GM19193 (cell line): ENCODE measurements around the gene HOMER2.

Experiments
- POLR2A ChIP-seq: IDR thresholded peaks from 4 replicates; pipeline ENCODE4 v1.6.1; 2011; ENCODE audit not compliant: insufficient read depth, insufficient read length; ENCODE audit errors: extremely low read depth

Gene HOMER2

GRCh38 chr15:82971218-82971984, 18.9 kb upstream of the HOMER2 start:
- TF ChIP-seq POLR2A: no peak

GRCh38 chr15:82970696-82971095, 18.2 kb upstream of the HOMER2 start:
- TF ChIP-seq POLR2A: no peak

DNA sequence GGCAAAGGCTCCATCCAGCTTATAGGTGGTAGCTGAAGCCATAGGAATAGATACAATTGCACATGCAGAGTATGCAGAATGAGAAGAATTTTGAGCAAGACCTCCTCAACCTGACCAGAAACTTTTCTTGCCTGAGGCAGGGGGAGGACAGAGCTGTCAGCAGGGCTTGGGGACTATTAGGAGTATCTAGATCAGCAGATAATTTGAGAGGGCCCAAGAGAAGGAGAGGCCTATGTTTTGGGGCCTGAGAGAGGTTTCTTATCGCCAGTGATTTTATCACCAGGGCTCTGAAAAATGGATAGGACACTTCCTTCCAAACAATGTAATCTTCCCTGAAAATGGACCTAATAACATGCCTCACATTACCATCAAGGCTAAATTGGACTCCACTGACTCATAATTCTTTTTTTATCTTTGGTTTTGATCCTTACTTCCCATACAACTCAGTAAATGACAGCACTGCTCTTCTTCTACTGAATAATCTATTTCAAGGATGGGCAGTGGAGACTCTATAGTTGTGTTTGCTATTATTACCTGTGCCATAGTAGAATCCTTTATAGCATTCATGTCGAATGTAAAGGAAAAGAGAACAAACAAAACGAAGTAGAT, 17.7 kb upstream of the HOMER2 start:
- no peak for TF ChIP-seq POLR2A

GRCh38 chr15:82969353-82969752, 16.8 kb upstream of the HOMER2 start:
- TF ChIP-seq POLR2A: no peak

DNA sequence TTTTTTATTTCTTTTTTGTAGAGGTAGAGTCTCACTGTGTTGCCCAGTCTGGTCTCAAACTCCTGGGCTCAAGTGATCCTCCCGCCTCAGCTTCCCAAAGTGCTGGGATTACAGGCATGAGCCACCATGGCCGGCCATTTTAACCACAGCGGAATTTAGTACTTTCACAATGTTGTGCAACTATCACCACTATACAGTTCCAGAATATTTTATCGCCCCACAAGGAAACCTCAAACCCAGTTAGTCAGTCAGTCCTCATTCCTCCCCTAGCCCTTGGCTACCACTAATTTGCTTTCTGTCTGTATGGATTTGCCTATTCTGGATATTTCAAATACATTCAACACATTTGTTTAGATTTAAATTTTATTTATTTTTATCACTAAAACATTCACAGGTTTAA, 15.5 kb upstream of the HOMER2 start:
- no peak for TF ChIP-seq POLR2A

DNA sequence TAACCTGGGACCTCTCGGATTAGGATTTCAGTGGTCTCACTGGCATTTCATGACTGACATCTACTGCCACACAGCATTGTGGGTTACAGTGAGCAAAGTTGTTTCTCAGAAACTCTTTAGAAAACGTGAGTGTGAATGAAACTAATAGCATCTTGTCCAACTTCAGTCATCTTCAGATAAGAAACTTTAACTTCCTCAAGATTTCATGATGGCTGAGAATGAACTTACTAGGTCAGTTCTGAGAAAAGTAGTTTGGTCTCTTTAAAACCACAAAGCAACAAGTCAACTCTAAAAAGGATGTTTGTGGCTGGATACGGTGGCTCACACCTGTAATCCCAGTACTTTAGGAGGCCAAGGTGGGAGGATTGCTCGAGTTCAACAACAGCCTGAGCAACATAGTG, 14.2 kb upstream of the HOMER2 start:
- TF ChIP-seq POLR2A: no peak

- TF ChIP-seq POLR2A: no peak
These were observed 12.4 kb upstream of the HOMER2 start for GRCh38 chr15:82964890-82965289.

- TF ChIP-seq POLR2A: no peak
These were observed 11.2 kb upstream of the HOMER2 start for GRCh38 chr15:82963471-82964341.

DNA sequence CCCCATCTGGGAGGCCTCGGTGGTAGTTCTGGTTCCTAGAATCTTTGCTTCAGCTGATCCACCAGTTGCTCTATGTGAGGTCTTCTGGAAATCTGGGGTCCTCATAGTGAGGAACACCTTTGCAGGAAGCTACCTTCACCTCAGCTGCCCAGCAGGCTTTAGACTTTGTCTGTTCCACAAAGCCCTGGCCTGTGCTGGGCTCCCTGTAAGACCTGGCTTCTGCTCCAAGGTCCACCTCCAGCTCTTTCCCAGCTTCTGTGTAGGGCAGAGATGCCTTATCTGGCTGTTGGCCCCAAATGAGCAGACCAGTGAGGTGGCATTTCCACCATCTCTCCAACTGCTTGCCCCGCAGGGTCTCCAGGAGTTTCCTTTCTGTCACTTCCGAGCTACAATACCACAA, 8.2 kb upstream of the HOMER2 start:
- TF ChIP-seq POLR2A: no peak

- TF ChIP-seq POLR2A: no peak
These were observed 6.9 kb upstream of the HOMER2 start for GRCh38 chr15:82959423-82959822.

- TF ChIP-seq POLR2A: no peak
These were observed 6.1 kb upstream of the HOMER2 start for GRCh38 chr15:82958638-82959037.

DNA sequence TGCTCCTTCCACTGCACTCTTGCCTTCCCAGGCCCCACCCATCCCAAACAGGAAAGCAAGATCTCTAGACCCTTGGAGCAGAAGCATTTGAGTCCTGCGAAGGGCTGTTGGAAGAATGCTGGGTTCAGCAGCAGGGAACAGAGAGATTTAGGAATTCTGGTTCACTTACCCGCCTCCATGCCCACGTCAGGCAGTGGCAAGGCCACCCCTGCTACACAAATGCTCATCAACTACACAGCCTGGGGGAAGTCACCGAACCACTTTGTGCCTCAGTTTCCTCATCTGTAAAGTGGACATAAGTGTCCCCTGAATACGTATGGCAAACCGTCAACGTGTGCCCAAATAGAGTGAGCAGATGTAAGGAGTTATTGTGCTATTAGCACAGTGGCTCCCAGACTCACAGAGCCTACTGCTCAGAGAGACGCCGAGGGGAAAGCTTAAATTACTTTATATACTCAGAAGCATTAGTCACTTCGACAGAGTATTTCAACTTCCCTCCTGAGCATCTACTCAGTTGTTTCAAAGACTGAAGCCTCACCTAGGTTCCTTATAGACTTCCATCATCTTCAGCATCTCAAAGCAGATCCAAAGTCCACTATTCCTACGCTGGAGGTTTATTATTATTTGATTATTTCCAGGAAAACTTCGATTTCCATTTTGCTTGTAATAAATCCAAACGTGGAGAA, 905 bp downstream of the HOMER2 start:
- TF ChIP-seq POLR2A: no peak

DNA sequence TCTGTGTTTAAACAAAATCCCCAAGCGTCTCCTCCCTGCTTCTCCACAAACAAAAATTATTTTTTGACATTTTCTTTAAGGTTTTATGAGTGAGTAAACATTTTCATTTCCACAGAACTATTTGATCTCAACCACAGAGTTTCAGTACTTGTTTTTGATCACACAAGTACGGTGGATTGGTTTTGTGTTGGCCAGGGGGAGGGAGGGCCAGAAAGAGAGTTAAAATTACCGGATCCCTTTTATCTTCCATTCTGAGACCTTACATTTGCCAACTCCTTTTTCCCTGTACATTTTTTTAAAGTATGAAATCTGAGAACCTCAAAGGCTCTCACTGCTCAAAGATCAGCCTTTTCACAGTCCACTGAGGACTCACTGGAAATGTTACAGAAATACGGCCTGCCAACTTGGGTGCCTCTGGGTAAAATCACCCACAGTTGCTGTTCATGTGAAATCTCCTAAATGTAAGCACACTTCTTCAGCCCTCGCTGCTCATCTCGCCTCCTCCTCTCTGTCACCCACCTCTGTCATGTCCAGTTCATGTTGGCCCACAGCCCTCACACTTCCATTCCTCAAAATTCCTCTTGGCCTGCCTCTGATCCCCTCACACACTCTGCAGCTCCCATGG, 1.7 kb downstream of the HOMER2 start:
- TF ChIP-seq POLR2A: no peak

GRCh38 chr15:82950295-82950694, 2.2 kb downstream of the HOMER2 start:
- TF ChIP-seq POLR2A: no peak
